GM19372 (cell line): ENCODE measurements around the gene APCDD1L.
"Not testable (repeated sequence)": the region's sequence is repeated elsewhere in the genome, so short reads cannot be mapped to it uniquely, and the experiment has no call there.

Source experiments
- ATAC-seq: cut with Tn5 transposase; IDR thresholded peaks from one replicate; pipeline ENCODE4 v1.9.1; 2021; ENCODE audit warnings: mild to moderate bottlenecking, low read depth, moderate library complexity; ENCODE audit not compliant: unreplicated experiment

Gene APCDD1L

GRCh38 chr20:58446960-58447265, 68.3 kb downstream of the APCDD1L start:
- no peak for ATAC-seq

DNA sequence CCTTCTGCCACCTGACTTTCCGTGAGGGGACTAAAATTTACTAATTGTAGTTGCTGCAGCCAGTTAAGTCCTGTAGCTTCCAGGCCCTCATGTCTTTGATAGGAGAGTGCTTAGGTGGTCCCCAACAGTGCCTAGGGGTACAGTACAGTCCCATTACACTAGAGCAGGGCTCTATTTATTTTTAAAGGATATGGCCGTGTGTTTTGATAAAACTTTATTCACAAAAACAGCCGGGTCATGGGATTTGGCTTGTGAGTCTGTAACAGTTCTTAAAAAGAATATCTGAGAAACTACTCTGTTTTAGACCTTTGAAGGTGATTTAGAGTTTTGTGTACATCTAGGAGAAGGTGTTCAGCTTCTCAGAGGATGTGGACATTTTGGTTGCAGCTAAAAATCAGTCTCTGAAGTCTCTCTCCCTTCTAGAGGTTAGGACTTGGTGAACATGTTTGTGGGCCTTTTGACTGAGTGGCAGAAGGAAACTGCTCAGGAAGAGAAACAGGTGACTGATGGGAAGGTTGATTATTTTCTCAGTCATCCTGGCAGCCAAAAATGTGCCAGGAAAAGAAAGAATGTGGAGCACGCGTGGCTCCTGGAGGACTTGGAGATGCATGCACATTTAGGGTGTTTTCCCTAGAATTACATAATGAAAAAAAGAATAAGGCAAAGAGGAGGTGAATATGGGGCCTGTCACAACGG, 68.8 kb downstream of the APCDD1L start:
- no peak for ATAC-seq

DNA sequence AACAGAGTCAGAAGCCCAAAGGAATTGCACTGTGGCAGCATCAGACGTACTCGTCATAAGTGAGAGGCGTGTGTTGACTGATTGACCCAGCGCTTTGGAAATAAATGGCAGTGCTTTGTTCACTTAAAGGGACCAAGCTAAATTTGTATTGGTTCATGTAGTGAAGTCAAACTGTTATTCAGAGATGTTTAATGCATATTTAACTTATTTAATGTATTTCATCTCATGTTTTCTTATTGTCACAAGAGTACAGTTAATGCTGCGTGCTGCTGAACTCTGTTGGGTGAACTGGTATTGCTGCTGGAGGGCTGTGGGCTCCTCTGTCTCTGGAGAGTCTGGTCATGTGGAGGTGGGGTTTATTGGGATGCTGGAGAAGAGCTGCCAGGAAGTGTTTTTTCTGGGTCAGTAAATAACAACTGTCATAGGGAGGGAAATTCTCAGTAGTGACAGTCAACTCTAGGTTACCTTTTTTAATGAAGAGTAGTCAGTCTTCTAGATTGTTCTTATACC, 70.4 kb downstream of the APCDD1L start:
- no peak for ATAC-seq

DNA sequence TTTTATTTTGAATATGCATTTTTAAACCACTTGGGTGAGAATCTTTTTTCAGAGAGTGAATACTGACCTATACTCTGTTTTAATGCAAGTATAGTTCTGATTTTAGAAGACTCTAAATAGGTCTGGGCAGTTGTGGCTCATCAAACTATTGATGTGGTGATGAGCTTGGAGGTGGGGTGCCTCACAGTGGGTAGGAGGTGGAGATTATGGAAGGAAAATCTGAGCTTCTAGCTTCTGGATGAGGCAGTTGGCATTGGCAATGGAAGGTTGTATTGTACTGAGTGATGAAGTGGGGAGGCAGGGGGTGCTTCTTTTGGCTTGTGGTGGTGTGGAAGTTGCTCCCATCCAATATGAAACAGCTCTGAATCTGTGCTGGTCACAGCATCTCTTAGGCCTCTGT, 73.5 kb downstream of the APCDD1L start:
- no peak for ATAC-seq

GRCh38 chr20:58440021-58440767, 75.0 kb downstream of the APCDD1L start:
- ATAC-seq, result no peak

DNA sequence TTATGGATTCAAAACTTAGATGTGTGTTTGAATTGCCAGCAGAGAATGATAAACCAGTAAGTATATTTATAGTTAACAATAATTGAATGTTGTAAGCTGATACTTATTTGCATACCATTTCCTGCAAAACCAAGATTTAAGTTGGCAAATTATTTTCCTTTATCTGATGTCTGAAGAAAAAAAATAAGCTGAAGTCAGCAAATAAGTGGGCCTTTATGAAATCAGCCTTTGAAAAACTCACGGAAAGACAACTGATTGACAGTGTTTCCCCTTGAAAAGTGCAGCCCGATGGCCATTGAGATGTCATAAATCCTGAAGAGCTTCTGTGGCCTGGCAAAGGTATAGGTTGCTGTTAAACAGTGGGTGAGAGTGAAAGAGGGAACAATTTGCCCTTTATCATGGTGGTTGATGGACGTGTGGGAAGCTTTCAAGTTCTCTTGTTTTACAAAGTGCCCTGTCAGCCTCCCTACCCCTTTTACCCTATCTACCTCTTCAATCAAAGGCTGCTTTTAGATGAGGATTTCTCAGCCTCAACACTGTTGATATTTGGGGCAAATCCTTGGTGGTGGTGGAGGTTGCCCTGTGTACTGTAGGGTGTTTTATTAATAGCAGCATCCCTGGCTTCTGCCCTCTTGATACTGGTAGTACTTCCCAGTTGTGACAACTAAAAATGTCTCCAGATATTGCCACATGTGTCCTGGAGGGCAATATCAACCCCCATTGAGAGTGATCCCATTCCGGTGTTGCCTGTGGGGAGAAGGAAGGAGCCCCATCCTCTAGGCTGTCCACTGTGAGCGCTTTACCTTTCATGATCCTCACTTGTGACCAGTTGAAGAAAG, 76.0 kb downstream of the APCDD1L start:
- ATAC-seq, result no peak

DNA sequence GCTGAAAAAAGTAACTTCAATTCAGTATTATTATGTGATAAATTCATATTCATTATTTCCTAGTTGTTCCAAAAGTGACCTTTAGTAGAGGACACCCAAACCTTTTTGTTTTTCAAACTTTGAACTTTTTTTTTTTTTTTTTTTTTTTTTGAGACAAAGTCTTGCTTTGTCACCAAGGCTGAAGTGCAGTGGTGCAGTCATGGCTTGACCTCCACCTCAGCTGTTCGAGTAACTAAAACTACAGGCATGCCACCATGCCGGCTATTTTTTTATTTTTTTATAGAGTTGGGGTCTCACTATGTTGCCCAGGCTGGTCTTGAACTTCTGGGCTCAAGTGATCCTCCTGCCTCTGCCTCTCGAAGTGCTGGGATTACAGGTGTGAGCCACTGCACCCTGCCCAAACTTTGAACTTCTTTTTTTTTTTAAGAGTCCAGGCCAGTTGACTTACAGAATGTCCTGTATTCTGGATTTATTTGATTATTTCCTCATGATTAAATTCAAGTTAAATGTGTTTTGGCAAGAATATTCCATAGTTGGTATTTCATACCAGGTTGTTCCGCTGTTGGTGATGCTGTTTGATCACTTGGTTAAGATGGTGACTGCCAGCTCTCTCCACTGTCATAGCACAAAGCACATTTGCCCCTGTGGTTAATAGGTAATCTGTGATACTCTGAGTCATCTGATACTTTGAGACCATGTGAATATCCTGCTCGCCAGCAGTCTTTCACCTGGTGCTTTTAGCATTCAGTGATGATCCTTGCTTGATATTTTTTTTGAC, 78.1 kb downstream of the APCDD1L start:
- ATAC-seq, result no peak

DNA sequence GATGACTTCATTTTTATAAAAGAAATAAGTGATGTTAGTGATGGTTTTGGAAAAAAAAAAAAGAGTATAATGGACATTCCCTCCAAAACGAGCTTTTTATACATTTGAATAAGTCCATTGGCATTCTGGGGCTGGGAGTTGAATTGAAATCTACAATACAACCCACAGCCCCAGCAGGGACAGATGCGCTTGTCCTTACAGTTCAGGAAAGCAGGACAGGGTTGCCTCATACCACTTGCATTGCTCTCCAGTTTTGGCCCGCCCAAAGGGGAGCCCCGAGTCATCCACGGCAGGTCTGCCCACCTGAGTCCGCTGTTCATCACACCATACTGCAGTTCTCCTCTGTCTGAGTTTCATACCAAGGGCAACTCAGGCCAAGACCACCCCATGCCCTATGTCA, 80.0 kb downstream of the APCDD1L start:
- no peak for ATAC-seq

DNA sequence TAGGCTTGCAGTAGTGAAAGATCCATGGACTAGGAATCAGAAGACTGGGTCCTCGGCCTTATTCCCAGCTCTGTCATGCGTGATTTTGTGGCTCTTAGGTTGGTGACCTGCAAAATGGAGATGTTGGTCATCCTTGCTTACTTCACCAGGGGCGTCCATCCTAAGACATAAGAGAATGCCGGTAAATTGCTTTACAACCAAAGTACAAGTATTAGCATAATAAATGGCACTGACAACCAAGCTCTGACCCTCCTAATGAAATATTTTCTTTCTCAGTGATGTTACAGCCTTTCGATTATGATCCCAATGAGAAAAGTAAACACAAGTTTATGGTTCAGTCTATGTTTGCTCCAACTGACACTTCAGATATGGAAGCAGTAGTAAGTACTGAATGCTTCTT, 80.9 kb downstream of the APCDD1L start:
- no peak for ATAC-seq

GRCh38 chr20:58433759-58434158, 81.4 kb downstream of the APCDD1L start:
- ATAC-seq, result no peak

- no peak for ATAC-seq
Measured at GRCh38 chr20:58433029-58433647, 82.1 kb downstream of the APCDD1L start.

GRCh38 chr20:58432186-58432954, 82.8 kb downstream of the APCDD1L start:
- ATAC-seq, result no peak

DNA sequence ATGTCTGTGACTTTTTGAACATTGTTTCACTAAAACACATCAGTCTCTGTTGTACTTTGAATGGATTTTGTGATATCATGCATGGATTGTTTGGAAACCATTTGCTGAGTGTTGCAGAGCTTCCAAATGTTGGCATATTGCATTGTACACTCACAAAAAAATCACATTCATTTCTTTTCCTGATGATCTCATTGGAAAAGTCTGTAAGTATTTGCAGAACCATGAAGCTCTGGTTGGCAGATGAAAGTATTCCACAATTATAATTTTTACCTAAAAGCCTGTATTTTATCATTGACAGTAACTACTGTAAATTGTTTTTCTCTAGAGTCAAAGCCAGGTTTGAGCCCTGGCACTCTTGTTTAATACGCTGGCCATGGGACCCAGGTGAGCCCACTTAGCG, 84.1 kb downstream of the APCDD1L start:
- no peak for ATAC-seq

- no peak for ATAC-seq
Measured at GRCh38 chr20:58429303-58429702, 85.9 kb downstream of the APCDD1L start.

DNA sequence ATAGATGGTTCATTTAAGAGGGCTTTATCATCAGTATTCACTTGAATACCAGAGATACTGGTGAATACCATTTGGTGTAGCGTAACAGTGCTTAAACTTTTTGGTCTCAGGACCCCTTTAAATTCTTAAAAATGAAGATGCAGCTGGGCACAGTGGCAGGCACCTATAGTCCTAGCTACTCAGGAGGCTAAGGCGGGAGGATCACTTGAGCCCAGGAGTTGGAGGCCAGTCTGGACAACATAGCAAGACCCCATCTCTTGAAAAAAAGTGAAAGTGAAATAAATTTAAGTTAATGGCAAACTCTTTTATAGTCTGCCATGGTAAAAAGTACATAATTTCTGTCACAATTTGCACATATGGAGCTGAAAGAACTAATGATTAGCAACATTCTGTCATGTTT, 86.8 kb downstream of the APCDD1L start:
- no peak for ATAC-seq

- not testable (repeated sequence) for ATAC-seq
Measured at GRCh38 chr20:58427571-58427970, 87.6 kb downstream of the APCDD1L start.

DNA sequence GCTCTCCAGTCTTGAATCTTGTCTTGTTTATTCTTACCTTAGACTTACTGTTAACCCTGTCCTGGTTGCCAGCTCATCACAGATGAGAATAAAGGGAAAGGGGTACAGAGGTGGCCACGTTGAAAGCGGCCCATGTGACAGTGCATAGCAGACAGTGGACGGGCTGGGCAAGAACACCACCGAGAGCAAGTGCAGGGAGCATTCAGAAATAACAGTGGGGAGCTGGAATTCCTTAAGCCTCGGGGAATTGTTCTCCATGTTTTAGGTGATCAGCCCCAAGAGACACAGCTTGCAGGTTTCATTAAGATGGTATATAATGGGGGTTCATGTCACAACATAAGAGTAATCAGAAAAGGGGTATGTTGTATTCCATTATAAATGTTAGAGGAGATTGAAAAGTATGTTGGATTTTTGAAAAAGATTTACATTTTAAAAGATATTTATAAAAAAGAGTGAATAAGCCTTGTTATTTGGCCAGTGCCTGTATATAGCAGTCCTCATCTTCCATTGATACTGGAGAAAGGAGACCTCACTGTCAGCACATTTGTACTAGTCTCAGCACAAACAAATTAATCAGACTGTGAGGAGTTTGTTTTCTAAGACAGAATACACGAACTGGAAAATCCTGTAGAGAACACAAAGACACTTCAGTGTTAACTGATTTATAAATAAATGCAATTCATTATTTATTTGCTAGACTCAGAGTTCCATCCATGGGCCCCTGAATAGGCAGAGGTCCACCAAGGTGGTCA, 90.8 kb downstream of the APCDD1L start:
- no peak for ATAC-seq

DNA sequence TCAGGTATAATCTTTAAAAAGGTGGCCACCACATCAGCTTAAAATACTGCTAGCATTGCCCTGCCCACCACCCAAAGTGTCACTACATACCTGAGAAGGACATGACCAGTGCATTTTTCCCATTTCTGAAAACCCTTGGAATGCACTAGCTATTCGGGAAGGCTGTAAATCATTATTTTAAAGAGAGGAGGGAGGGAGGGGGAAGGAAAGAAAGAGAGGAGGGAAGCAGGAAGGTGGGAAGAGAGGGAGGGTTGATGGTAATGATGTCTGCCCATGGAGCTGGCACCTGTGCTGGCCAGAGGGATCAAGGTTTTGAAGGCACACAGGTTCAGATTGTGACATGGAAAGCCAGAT, 93.7 kb downstream of the APCDD1L start:
- no peak for ATAC-seq
